ENCODE data around the gene ARGFX.

Gene ARGFX

GRCh38 chr3:121601212-121601812 is 33.6 kb downstream of the ARGFX start:
- DNase-seq = no peak

GRCh38 chr3:121604759-121605158 is 37.0 kb downstream of the ARGFX start:
- DNase-seq = no peak

GRCh38 chr3:121606106-121606505 is 38.4 kb downstream of the ARGFX start:
- no peak for DNase-seq

Data from activated T-cell treated with anti-CD3 and anti-CD28 coated beads, Interleukin-2, amount 50 U/mL, for 48 hours (primary cell).